ENCODE data around the gene SSBP2.

Gene SSBP2

GRCh38 chr5:81393783-81394718 lies 356.8 kb downstream of the SSBP2 start, which contains the start of gene ACOT12:
ACOT12 (minus strand) TSS chr5:81394134; CDS start chr5:81394114, 20 bp downstream.
- H3K4me3 ChIP-seq (replicated peaks in 1 of 2; ENCODE audit: low read depth in 2 of 2, low read length in 2 of 2): peak within 1 kb of the TSS; percentile 45 to 46
- TF ChIP-seq CTCF (IDR thresholded peaks at IDR 0.05; ENCODE audit: low read depth, low read length): no peak
- peak; percentile 11 to 34 for DNase-seq (ENCODE audit: low read depth in 2 of 2)

GRCh38 chr5:81393430-81393782 lies 357.5 kb downstream of the SSBP2 start:
- no peak for DNase-seq (ENCODE audit: low read depth in 2 of 2)
- H3K4me3 ChIP-seq (replicated peaks in 1 of 2; ENCODE audit: low read depth in 2 of 2, low read length in 2 of 2): peak overlapping the region; percentile 45 to 46
- no peak for TF ChIP-seq CTCF (IDR thresholded peaks at IDR 0.05; ENCODE audit: low read depth, low read length)

GRCh38 chr5:81389025-81389424 lies 361.9 kb downstream of the SSBP2 start:
- no peak for DNase-seq (ENCODE audit: low read depth in 2 of 2)
- no peak for TF ChIP-seq CTCF (IDR thresholded peaks at IDR 0.05; ENCODE audit: low read depth, low read length)

GRCh38 chr5:81388169-81388568 lies 362.7 kb downstream of the SSBP2 start:
- DNase-seq (ENCODE audit: low read depth in 2 of 2): no peak

More at GRCh38 chr5:81389025-81389424, 361.9 kb downstream of the SSBP2 start:
- no peak overlapping the region for H3K4me3 ChIP-seq (replicated peaks in 1 of 2; ENCODE audit: low read depth in 2 of 2, low read length in 2 of 2)

GRCh38 chr5:81383867-81384266 lies 367.0 kb downstream of the SSBP2 start:
- TF ChIP-seq CTCF (IDR thresholded peaks at IDR 0.05; ENCODE audit: low read depth, low read length): no peak
- H3K4me3 ChIP-seq (replicated peaks in 1 of 2; ENCODE audit: low read depth in 2 of 2, low read length in 2 of 2): no peak overlapping the region
- DNase-seq (ENCODE audit: low read depth in 2 of 2): no peak

More at GRCh38 chr5:81388169-81388568, 362.7 kb downstream of the SSBP2 start:
- no peak overlapping the region for H3K4me3 ChIP-seq (replicated peaks in 1 of 2; ENCODE audit: low read depth in 2 of 2, low read length in 2 of 2)
- no peak for TF ChIP-seq CTCF (IDR thresholded peaks at IDR 0.05; ENCODE audit: low read depth, low read length)

GRCh38 chr5:81371354-81371876 lies 379.5 kb downstream of the SSBP2 start:
- TF ChIP-seq CTCF (IDR thresholded peaks at IDR 0.05; ENCODE audit: low read depth, low read length): no peak
- DNase-seq (ENCODE audit: low read depth in 2 of 2): no peak
- H3K4me3 ChIP-seq (replicated peaks in 1 of 2; ENCODE audit: low read depth in 2 of 2, low read length in 2 of 2): no peak overlapping the region

Measured in cardiac fibroblast (primary cell).